ENCODE measurements around the gene KEL. TPM values are rescaled to one million over a fixed set of nuclear protein-coding genes. Genes with fewer than 3 reads are reported as not detected.

Gene KEL
- total RNA-seq, 1 experiment from 2014 or later: 0.91 TPM

- H2AFZ ChIP-seq (ENCODE audit: low read depth, low read length, poor library complexity, severe bottlenecking): no peak overlapping the region
- no peaks in the 10 kb centered on the region for H3K9me3 ChIP-seq (ENCODE audit: control insufficient read depth in 1 of 2, insufficient read depth in 1 of 2, low read depth in 1 of 2, low read length in 2 of 2)
- H3K4me1 ChIP-seq (ENCODE audit: control insufficient read depth in 1 of 2, insufficient read depth in 2 of 2, low read length in 2 of 2): no peaks in the 10 kb centered on the region
- TF ChIP-seq, protein P1, sequence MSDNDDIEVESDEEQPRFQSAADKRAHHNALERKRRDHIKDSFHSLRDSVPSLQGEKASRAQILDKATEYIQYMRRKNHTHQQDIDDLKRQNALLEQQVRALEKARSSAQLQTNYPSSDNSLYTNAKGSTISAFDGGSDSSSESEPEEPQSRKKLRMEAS (IDR thresholded peaks at IDR 0.05): no peak
- TF ChIP-seq SP1 (IDR thresholded peaks at IDR 0.05; ENCODE audit: low read depth) (no peak), POLR2A (IDR thresholded peaks at IDR 0.05; ENCODE audit: borderline replicate concordance, extremely low read depth, insufficient read depth, insufficient read length) (no peak), RAD21 (IDR thresholded peaks at IDR 0.05; ENCODE audit: low read depth) (no peak), CTCF (IDR thresholded peaks at IDR 0.05 in 2 of 3, conservative IDR thresholded peaks at IDR 0.05 in 1 of 3; ENCODE audit: borderline replicate concordance in 1 of 3, insufficient read depth in 1 of 3, low read depth in 2 of 3, low read length in 2 of 3) (no peak), JUND (IDR thresholded peaks at IDR 0.05) (no peak), EZH2phosphoT487 (IDR thresholded peaks at IDR 0.05; ENCODE audit: borderline replicate concordance) (no peak)
- H3K4me2 ChIP-seq (ENCODE audit: low read length): no peak overlapping the region
- intact Hi-C loops (cut with micrococcal nuclease): no loop called here
- no peaks in the 10 kb centered on the region for H3K27me3 ChIP-seq (ENCODE audit: insufficient read depth, low read length)
- no peaks in the 10 kb centered on the region for H4K20me1 ChIP-seq (ENCODE audit: insufficient read depth)
- H3K36me3 ChIP-seq (ENCODE audit: control insufficient read depth in 1 of 2, insufficient read depth in 2 of 2, low read length in 2 of 2): no peaks in the 10 kb centered on the region
- no peak for DNase-seq (ENCODE audit: low read depth, low spot score)
- H3K4me3 ChIP-seq (replicated peaks in 1 of 2; ENCODE audit: low read depth in 1 of 2, low read length in 2 of 2): no peak overlapping the region
- ChIA-PET CTCF (interaction anchor here (1.5 to 1.7 kb wide), 2 partner anchors 14 to 94 kb away, joined by 4 to 5 read pairs; no protein-coding TSS in a partner anchor), POLR2A (no interaction called here), RAD21 (ENCODE audit: low non-redundant PET in 1 of 2, low total read pairs in 2 of 2, uncharacterized antibody in 2 of 2, unreplicated experiment in 2 of 2) (no interaction called here)
- H3K27ac ChIP-seq (ENCODE audit: low read depth, low read length): no peak overlapping the region
- H3K9me2 ChIP-seq (ENCODE audit: insufficient read depth): no peaks in the 10 kb centered on the region
- no peak for ATAC-seq
- no peak overlapping the region for H3K9ac ChIP-seq (ENCODE audit: low read length)
- BruUV-seq (replicated peaks): no TSS peak
- no peaks in the 10 kb centered on the region for H3K79me2 ChIP-seq (ENCODE audit: insufficient read depth, low read length)
Measured at GRCh38 chr7:142974626-142975025, 12.5 kb upstream of the KEL start.

DNA sequence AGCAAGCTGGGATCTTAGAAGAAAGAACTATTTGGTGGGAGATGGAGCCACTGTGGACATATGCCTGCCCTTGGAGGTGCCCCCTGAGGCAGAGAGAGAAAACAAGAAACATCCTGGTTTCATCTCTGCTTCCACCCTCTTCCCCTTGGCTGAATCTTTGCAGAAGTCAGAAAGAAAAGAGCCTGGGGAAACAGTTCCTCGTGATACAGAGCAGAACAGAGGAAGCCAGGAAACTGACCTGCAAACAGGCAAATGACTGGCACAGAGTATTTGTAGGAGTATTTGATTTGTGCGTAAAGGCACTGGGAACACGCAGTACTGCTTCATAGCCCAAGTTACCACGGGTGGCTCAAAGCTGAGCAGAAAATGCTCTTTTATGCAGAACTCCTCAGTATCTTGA lies 7.0 kb upstream of the KEL start:
- H3K4me3 ChIP-seq (replicated peaks in 1 of 2; ENCODE audit: low read depth in 1 of 2, low read length in 2 of 2): no peak overlapping the region
- H2AFZ ChIP-seq (ENCODE audit: low read depth, low read length, poor library complexity, severe bottlenecking): no peak overlapping the region
- H3K79me2 ChIP-seq (ENCODE audit: insufficient read depth, low read length): no peaks in the 10 kb centered on the region
- H3K27ac ChIP-seq (ENCODE audit: low read depth, low read length): no peak overlapping the region
- no TSS peak for BruUV-seq (replicated peaks)
- RAD21 ChIA-PET (ENCODE audit: low non-redundant PET in 1 of 2, low total read pairs in 2 of 2, uncharacterized antibody in 2 of 2, unreplicated experiment in 2 of 2): no interaction called here
- H3K36me3 ChIP-seq (ENCODE audit: control insufficient read depth in 1 of 2, insufficient read depth in 2 of 2, low read length in 2 of 2): no peaks in the 10 kb centered on the region
- POLR2A ChIA-PET: no interaction called here
- no peak overlapping the region for H3K4me2 ChIP-seq (ENCODE audit: low read length)
- intact Hi-C loops (cut with micrococcal nuclease): no loop called here
- H3K4me1 ChIP-seq (ENCODE audit: control insufficient read depth in 1 of 2, insufficient read depth in 2 of 2, low read length in 2 of 2): no peaks in the 10 kb centered on the region
- H3K9me3 ChIP-seq (ENCODE audit: control insufficient read depth in 1 of 2, insufficient read depth in 1 of 2, low read depth in 1 of 2, low read length in 2 of 2): no peaks in the 10 kb centered on the region
- H3K9me2 ChIP-seq (ENCODE audit: insufficient read depth): no peaks in the 10 kb centered on the region
- H4K20me1 ChIP-seq (ENCODE audit: insufficient read depth): no peaks in the 10 kb centered on the region
- H3K27me3 ChIP-seq (ENCODE audit: insufficient read depth, low read length): no peaks in the 10 kb centered on the region
- H3K9ac ChIP-seq (ENCODE audit: low read length): no peak overlapping the region
- CTCF ChIA-PET: no interaction called here
- no peak for DNase-seq (ENCODE audit: low read depth, low spot score)
- no peak for ATAC-seq
- TF ChIP-seq SRF (IDR thresholded peaks at IDR 0.05; ENCODE audit: low read depth) (no peak), CBX3 (IDR thresholded peaks at IDR 0.05; ENCODE audit: low read depth) (no peak), SP1 (IDR thresholded peaks at IDR 0.05; ENCODE audit: low read depth) (no peak), POLR2AphosphoS5 (IDR thresholded peaks at IDR 0.05; ENCODE audit: low read depth, low read length) (no peak), JUND (IDR thresholded peaks at IDR 0.05) (no peak), TCF7L2 (IDR thresholded peaks at IDR 0.05; ENCODE audit: borderline replicate concordance, extremely low read depth, insufficient read depth, insufficient read length) (no peak), FOSL1 (IDR thresholded peaks at IDR 0.05; ENCODE audit: low read depth) (no peak), ZBTB33 (IDR thresholded peaks at IDR 0.05; ENCODE audit: extremely low read depth, insufficient replicate concordance, low read length) (no peak), ZFX (IDR thresholded peaks at IDR 0.05) (no peak), ATF3 (IDR thresholded peaks at IDR 0.05) (no peak), EGR1 (IDR thresholded peaks at IDR 0.05; ENCODE audit: low read depth) (no peak)

All from HCT116 (cell line).